ENCODE results near the gene TSPAN31.
"Not testable (repeated sequence)": the region's sequence is repeated elsewhere in the genome, so short reads cannot be mapped to it uniquely, and the experiment has no call there.

TSPAN31 gene

GRCh38 chr12:57718641-57719528, 26.0 kb upstream of the TSPAN31 start:
- TF ChIP-seq CTCF (IDR thresholded peaks at IDR 0.05; ENCODE audit: poor library complexity, severe bottlenecking) = no peak
- no peaks in the 10 kb centered on the region for H3K9me3 ChIP-seq (ENCODE audit: severe bottlenecking)
- H3K4me3 ChIP-seq (ENCODE audit: severe bottlenecking) = no peak overlapping the region
- H3K36me3 ChIP-seq (ENCODE audit: low read depth) = peaks cover 41% of the 10 kb centered on the region
- H3K27ac ChIP-seq (ENCODE audit: poor library complexity, severe bottlenecking) = no peak overlapping the region
- ATAC-seq (ENCODE audit: low read depth) = no peak
- DNase-seq (ENCODE audit: low spot score) = no peak
- H3K27me3 ChIP-seq (ENCODE audit: insufficient read depth, poor library complexity, severe bottlenecking) = no peaks in the 10 kb centered on the region
- H3K4me1 ChIP-seq (ENCODE audit: insufficient read depth, poor library complexity, severe bottlenecking) = no peaks in the 10 kb centered on the region

GRCh38 chr12:57719777-57720605, 24.8 kb upstream of the TSPAN31 start:
- DNase-seq (ENCODE audit: low spot score) (no peak), ATAC-seq (ENCODE audit: low read depth) (no peak)
- Histone ChIP-seq H3K9me3 (ENCODE audit: severe bottlenecking) (no peaks in the 10 kb centered on the region), H3K36me3 (ENCODE audit: low read depth) (peaks cover 36% of the 10 kb centered on the region), H3K4me1 (ENCODE audit: insufficient read depth, poor library complexity, severe bottlenecking) (no peaks in the 10 kb centered on the region), H3K27ac (ENCODE audit: poor library complexity, severe bottlenecking) (no peak overlapping the region), H3K27me3 (ENCODE audit: insufficient read depth, poor library complexity, severe bottlenecking) (no peaks in the 10 kb centered on the region), H3K4me3 (ENCODE audit: severe bottlenecking) (no peak overlapping the region)
- no peak for TF ChIP-seq CTCF (IDR thresholded peaks at IDR 0.05; ENCODE audit: poor library complexity, severe bottlenecking)

- Histone ChIP-seq H3K4me3 (ENCODE audit: severe bottlenecking) (no peak overlapping the region), H3K27ac (ENCODE audit: poor library complexity, severe bottlenecking) (no peak overlapping the region), H3K9me3 (ENCODE audit: severe bottlenecking) (no peaks in the 10 kb centered on the region), H3K36me3 (ENCODE audit: low read depth) (peaks cover 27% of the 10 kb centered on the region), H3K4me1 (ENCODE audit: insufficient read depth, poor library complexity, severe bottlenecking) (no peaks in the 10 kb centered on the region), H3K27me3 (ENCODE audit: insufficient read depth, poor library complexity, severe bottlenecking) (no peaks in the 10 kb centered on the region)
- TF ChIP-seq CTCF (IDR thresholded peaks at IDR 0.05; ENCODE audit: poor library complexity, severe bottlenecking) = no peak
- DNase-seq (ENCODE audit: low spot score) (no peak), ATAC-seq (ENCODE audit: low read depth) (no peak)
Measured at GRCh38 chr12:57720606-57721595, 23.9 kb upstream of the TSPAN31 start.

- not testable (repeated sequence) for H3K27me3 ChIP-seq (ENCODE audit: insufficient read depth, poor library complexity, severe bottlenecking); H3K4me1 ChIP-seq (ENCODE audit: insufficient read depth, poor library complexity, severe bottlenecking); H3K9me3 ChIP-seq (ENCODE audit: severe bottlenecking); H3K27ac ChIP-seq (ENCODE audit: poor library complexity, severe bottlenecking); DNase-seq (ENCODE audit: low spot score); ATAC-seq (ENCODE audit: low read depth); H3K4me3 ChIP-seq (ENCODE audit: severe bottlenecking)
- peaks cover 19% of the 10 kb centered on the region for H3K36me3 ChIP-seq (ENCODE audit: low read depth)
Measured at GRCh38 chr12:57721846-57722608, 22.8 kb upstream of the TSPAN31 start.

Data from RWPE2 (cell line).